GM10248 (cell line): Measurements from ENCODE around the gene CD52.

ENCODE experiments used
- CTCF ChIA-PET: fragments of 300-600 bp; sonication (Branson Sonifier 250); formaldehyde crosslinking; extraction: SDS; loops from one replicate; lab custom pipeline; 2021; ENCODE audit warnings: antibody characterized with exemption; lab: Yijun Ruan, JAX
- POLR2A ChIA-PET: fragments of 350-650 bp; sonication (Branson Sonifier 250); formaldehyde crosslinking; extraction: SDS; loops from one replicate; lab custom pipeline; 2020; ENCODE audit warnings: antibody characterized with exemption; lab: Yijun Ruan, JAX
- DNase-seq: peaks from one replicate; pipeline ENCODE4 v3.0.0; 2012; ENCODE audit errors: extremely low spot score
- CTCF ChIP-seq: IDR thresholded peaks from 2 replicates; pipeline ENCODE4 v1.5.1; 2012; ENCODE audit warnings: mild to moderate bottlenecking, low read depth; ENCODE audit errors: extremely low read depth, missing control alignments, control extremely low read depth

CD52 gene

GRCh38 chr1:26352338-26352679, 34.6 kb downstream of the CD52 start:
- CTCF ChIA-PET: interaction anchor here (5.5 kb wide), 1 partner anchor 12 kb away, joined by 30 read pairs; no protein-coding TSS in a partner anchor
- no peak for TF ChIP-seq CTCF
- POLR2A ChIA-PET: no interaction called here
- DNase-seq: no peak

GRCh38 chr1:26353210-26353859, 35.6 kb downstream of the CD52 start:
- no peak for DNase-seq
- POLR2A ChIA-PET: no interaction called here
- CTCF ChIA-PET: interaction anchor here (1.1 to 1.5 kb wide), 2 partner anchors 57 to 64 kb away, joined by 3 to 4 read pairs; no protein-coding TSS in a partner anchor
- no peak for TF ChIP-seq CTCF

GRCh38 chr1:26353976-26354820, 36.4 kb downstream of the CD52 start, which contains the start of gene CRYBG2:
CRYBG2 (minus strand) TSS chr1:26354130; CDS start chr1:26346657, 7,473 bp downstream.
- TF ChIP-seq CTCF: no peak
- POLR2A ChIA-PET: no interaction called here
- DNase-seq: no peak
- CTCF ChIA-PET: interaction anchor here (1.1 to 1.5 kb wide), 3 partner anchors 10 to 63 kb away, joined by 3 to 12 read pairs (median 4); no protein-coding TSS in a partner anchor

GRCh38 chr1:26354972-26355371, 37.2 kb downstream of the CD52 start:
- no peak for DNase-seq
- no peak for TF ChIP-seq CTCF
- ChIA-PET CTCF (interaction anchor here (1.4 kb wide), 1 partner anchor 9 kb away, joined by 12 read pairs; no protein-coding TSS in a partner anchor), POLR2A (no interaction called here)

GRCh38 chr1:26356106-26356505, 38.3 kb downstream of the CD52 start:
- POLR2A ChIA-PET: no interaction called here
- CTCF ChIA-PET: interaction anchor here (1.3 kb wide), 1 partner anchor 71 kb away, joined by 3 read pairs; no protein-coding TSS in a partner anchor
- no peak for TF ChIP-seq CTCF
- no peak for DNase-seq

GRCh38 chr1:26357121-26357602, 39.4 kb downstream of the CD52 start:
- TF ChIP-seq CTCF: no peak
- CTCF ChIA-PET: interaction anchor here (1.0 to 2.1 kb wide), 3 partner anchors 14 to 321 kb away, joined by 3 to 4 read pairs (median 3); no protein-coding TSS in a partner anchor
- POLR2A ChIA-PET: no interaction called here
- DNase-seq: no peak
